GM12875 (cell line): Measurements from ENCODE around the gene AKAP13.
A peak's percentile ranks its signal among the peaks of the same experiment; 100 is the strongest.

ENCODE experiments used
- H3K4me3 ChIP-seq: one replicate; pipeline ENCODE4 v1.5.1; 2011; ENCODE audit warnings: low read depth, low read length, control low read depth
- CTCF ChIP-seq: IDR thresholded peaks from 2 replicates; pipeline ENCODE4 v1.5.1; 2011; ENCODE audit warnings: low read depth, mild to moderate bottlenecking, control low read depth, inconsistent platforms, low read length, moderate library complexity, borderline replicate concordance; ENCODE audit not compliant: insufficient read depth

Gene AKAP13

DNA sequence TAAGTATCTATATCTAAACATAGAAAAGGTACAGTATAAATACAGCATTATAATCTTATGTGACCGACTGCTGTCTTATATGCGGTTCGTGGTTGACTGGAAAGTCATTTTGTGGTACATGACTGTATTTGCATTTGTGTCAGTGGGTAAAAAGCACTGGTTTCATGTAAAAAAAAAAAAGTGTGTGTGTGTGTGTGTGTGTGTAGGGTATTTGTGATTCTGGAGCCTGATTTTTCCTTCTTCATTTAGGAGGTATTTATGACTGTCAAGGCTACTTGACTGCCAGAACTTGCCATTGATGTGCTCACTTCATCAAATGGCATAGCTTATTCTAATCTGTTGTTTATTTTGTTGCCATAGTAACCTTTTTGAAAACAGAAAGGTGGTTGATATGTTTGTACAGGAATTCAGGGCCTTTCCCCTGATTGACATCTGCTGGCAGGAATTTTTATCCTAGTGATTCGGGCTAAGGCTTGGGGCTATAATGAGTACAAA, 63.2 kb downstream of the AKAP13 start:
- no peak for TF ChIP-seq CTCF
- H3K4me3 ChIP-seq = no peak overlapping the region

DNA sequence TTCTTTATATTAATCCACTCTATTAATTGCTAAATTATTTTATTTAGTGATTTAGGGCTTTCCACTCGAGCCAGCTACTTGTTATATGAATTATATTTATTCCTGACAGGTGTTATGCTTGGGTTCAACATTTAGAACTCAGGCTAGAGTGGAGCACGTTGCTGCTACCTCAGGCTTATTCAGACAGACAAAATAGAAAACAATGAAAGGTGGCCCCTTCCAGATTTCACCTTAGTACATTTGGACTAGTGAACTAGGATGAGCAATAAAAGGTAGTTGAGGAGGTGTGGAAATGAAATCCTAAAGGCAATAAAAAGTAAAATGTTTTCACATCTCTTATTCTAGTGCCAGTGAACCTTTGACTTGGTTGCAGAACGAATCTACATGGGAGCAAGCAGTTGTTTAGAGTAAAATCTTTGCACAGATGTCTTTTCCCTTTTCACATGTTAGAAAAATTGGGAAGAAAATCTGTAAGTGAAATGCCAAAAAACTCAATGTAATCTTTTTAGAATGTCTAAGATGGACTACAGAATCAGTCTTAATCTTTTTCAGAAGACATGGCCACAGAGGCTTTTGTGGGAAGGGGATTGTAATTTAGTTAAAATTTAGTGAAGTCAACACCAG, 63.8 kb downstream of the AKAP13 start:
- H3K4me3 ChIP-seq = no peak overlapping the region
- TF ChIP-seq CTCF = no peak

GRCh38 chr15:85445361-85445760, 65.0 kb downstream of the AKAP13 start:
- TF ChIP-seq CTCF = no peak

DNA sequence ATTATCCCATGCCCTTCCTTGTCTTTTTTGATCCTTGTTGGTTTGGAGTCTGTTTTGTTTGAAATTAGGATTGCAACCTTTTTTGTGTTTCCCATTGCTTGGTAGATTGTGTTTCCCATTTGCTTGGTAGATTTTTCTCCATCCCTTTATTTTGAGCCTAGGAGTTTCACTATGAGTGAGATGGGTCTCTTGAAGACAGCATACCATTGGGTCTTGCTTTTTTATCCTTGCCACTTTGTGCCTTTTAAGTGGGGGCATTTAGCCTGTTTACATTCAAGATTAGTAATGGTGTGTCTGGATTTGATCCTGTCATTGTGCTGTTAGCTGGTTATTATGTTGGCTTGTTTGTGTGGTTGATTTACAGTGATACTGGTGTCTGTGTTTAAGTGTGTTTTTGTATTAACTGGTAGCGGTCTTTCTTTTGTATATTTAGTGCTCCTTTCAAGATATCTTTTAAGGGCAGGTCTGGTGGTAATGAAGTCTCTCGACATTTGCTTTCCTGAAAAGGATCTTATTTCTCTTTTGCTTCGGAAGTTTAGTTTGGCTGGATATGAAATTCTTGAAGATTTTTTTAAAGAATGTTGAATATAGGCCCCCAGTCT, 70.8 kb downstream of the AKAP13 start:
- TF ChIP-seq CTCF = no peak
- no peak overlapping the region for H3K4me3 ChIP-seq

More at GRCh38 chr15:85445361-85445760, 65.0 kb downstream of the AKAP13 start:
- no peak overlapping the region for H3K4me3 ChIP-seq

DNA sequence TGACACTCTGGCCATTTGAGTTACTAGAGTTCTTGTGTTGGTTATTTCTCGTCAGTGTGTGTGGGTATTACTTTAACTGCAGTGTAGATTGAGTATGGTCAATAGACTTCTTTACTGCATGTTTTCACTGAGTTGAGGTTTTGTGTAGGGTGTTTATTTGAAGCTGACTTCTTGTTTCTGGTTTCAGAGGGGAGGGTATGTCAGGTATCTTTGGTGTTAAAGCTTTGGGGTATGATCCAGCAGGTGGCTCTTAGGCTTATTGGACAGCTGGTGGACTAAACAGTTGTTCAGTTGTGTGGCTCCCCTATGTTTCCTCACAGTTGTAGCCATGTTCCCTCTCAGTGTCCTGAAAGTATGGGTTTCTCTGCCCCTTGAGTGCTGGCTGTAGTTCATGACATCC, 72.0 kb downstream of the AKAP13 start:
- TF ChIP-seq CTCF = no peak
- no peak overlapping the region for H3K4me3 ChIP-seq

DNA sequence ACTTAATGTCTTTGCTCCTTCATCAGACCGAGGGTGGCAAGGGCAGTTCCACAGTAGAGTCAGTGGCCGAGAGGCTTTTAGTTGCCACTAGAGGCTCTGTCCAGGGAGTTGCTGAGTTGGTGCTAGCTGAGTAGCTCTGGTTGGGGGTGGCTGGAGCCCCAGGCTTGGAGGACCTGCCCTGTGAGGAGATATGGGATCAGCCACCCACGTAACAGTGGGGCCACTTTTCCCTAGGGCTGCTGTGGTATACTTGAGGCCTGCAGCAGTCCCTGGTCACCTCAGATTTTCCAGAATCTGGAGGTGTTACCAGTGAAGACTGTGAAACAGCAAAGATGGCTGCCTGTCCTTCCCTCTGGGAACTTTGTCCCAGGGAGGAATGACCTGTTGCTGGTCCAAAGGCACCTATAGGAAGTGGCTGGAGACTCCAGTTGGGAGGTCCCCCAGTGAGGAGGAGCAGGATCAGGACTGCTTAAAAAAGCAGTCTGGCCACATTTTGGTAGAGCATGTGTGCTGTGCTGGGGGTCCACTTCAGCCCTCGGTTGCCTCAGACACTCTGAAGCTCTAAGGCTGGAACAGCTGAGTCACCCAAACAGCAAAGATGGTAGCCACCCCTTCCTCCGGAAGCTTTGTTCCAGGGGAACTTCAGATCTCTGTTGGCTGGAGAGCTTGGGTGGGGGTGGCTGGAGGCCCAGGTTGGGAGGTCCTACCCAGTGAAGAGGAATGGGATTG, 72.9 kb downstream of the AKAP13 start:
- TF ChIP-seq CTCF = 0 out of 2 replicates have a peak, but pooled peaks have one; percentile 8
- H3K4me3 ChIP-seq = no peak overlapping the region

DNA sequence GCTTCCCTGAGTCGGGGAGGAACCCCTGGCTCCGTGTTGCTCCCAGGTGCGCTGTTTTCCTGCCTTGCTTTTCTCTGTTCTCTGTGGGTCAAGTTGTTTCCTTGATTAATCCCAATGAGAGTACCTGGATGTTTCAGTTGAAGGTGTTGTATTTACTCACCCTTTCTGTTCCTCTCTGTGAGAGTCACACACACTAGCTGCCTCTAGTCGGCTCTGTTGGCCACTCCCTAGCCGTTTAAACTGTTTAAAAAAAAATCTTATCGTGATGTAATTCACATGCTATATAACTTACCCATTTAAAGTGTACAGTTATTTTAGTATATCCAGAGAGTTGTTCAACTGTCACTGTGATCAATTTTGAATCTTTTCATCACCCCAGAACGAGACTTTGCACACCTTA, 74.0 kb downstream of the AKAP13 start:
- no peak overlapping the region for H3K4me3 ChIP-seq
- no peak for TF ChIP-seq CTCF
